Mucosa of descending colon (tissue), 3 donors: ENCODE measurements around the gene CHMP5. TPM values are rescaled to one million over a fixed set of nuclear protein-coding genes. Genes with fewer than 3 reads are reported as not detected.

ENCODE experiments used
- ATAC-seq: fragments of 200-7000 bp; cut with Tn5 transposase; one replicate; pipeline ENCODE4 v1.9.1; 2020; ENCODE audit warnings: mild to moderate bottlenecking, moderate library complexity
- DNase-seq, 3 donors: peaks; one replicate each; pipeline ENCODE4 v3.0.0-alpha.2; 2020
- H3K36me3 ChIP-seq: fragments of 200-600 bp; one replicate; pipeline ENCODE4 v1.8.0; 2021; ENCODE audit warnings: low read depth, mild to moderate bottlenecking
- H3K4me1 ChIP-seq: fragments of 200-600 bp; one replicate; pipeline ENCODE4 v1.8.0; 2021; ENCODE audit warnings: low read depth, mild to moderate bottlenecking
- H3K4me3 ChIP-seq: fragments of 200-600 bp; one replicate; pipeline ENCODE4 v1.8.0; 2021; ENCODE audit warnings: mild to moderate bottlenecking
- H3K9me3 ChIP-seq: fragments of 200-600 bp; one replicate; pipeline ENCODE4 v1.8.0; 2021; ENCODE audit warnings: mild to moderate bottlenecking
- intact Hi-C, 2 donors: fragments of 100-400 bp; cut with DNase I in 1 of 2; cut with micrococcal nuclease in 1 of 2; formaldehyde crosslinking; loops; one replicate each; pipeline versions ENCODE4 v1.11.0 to v1.11.1; 2022; cut with DNase I, micrococcal nuclease
- total RNA-seq, 3 donors: library from RNA; stranded (reverse); fragmentation: NEBNext Ultra II Directional in 2 of 3; extraction: Animal tissue kit (Norgen Biotek cat#: 25700) in 2 of 3; gene quantifications; one replicate each; pipeline versions ENCODE4 v1.2.1 to v1.2.4, GENCODE V29; 2021 to 2023
- TF ChIP-seq, protein P1 (sequence below): fragments of 200-600 bp; IDR thresholded peaks from one replicate; pipeline ENCODE4 v1.8.0; 2022; ENCODE audit warnings: antibody characterized with exemption, mild to moderate bottlenecking
- donor health status: DM: no; HTN: no; CAD: no; lungs with moderate emphysema.
- donor health status: DM: no; HTN: no; CAD: no.
- donor health status: DM: no; HTN: yes; CAD: no.

CHMP5 gene
- total RNA-seq, 3 donors from 2014 or later = 72.2 to 98.1 (median 84.3) TPM

DNA sequence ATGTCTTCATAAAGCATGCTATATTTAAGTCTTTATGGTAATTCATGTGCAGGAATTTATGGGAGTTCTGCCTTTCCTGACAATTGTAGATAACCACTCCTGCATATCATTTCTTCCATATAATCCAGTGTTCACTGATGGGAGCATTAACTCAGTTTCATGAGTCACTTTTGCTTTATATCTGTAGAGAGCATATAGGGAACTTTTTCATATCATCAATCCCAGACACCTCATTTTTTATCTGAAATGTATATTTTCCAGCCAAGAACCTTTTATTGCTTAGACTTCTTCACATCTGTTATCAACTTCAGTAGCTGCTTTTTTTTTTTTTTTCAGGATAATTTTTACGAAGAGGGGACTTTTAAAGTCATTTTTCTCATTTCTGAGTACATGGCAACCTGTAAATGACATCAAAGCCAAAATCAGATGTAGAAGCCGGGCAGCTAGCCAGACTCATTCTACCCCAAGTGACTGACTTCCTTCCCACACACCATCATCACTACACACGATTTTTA lies 66.6 kb downstream of the CHMP5 start:
- no peaks in the 10 kb centered on the region for H3K36me3 ChIP-seq
- intact Hi-C loops = no loop called here

More for the DNA sequence above, 66.6 kb downstream of the CHMP5 start:
- peaks cover 27% of the 10 kb centered on the region for H3K4me1 ChIP-seq
- DNase-seq (no peak), ATAC-seq (no peak)
- TF ChIP-seq, protein P1, sequence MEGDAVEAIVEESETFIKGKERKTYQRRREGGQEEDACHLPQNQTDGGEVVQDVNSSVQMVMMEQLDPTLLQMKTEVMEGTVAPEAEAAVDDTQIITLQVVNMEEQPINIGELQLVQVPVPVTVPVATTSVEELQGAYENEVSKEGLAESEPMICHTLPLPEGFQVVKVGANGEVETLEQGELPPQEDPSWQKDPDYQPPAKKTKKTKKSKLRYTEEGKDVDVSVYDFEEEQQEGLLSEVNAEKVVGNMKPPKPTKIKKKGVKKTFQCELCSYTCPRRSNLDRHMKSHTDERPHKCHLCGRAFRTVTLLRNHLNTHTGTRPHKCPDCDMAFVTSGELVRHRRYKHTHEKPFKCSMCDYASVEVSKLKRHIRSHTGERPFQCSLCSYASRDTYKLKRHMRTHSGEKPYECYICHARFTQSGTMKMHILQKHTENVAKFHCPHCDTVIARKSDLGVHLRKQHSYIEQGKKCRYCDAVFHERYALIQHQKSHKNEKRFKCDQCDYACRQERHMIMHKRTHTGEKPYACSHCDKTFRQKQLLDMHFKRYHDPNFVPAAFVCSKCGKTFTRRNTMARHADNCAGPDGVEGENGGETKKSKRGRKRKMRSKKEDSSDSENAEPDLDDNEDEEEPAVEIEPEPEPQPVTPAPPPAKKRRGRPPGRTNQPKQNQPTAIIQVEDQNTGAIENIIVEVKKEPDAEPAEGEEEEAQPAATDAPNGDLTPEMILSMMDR = no peak
- no peaks in the 10 kb centered on the region for H3K9me3 ChIP-seq
- H3K4me3 ChIP-seq = no peak overlapping the region

Other genes with a start within 250 kb of the CHMP5 start
- gene DNAJA1, start 239.8 kb upstream of the CHMP5 start, total RNA-seq = 100 to 1,000 TPM in 1 of 3 donors, 10 to 100 TPM in 2; 47.3 to 122 (median 74.4) TPM
- gene SMU1, start 188.4 kb upstream of the CHMP5 start, total RNA-seq = 10 to 100 TPM; 15.5 to 23.6 (median 17.1) TPM
- 100 to 1,000 TPM in 2 of 3 donors, 10 to 100 TPM in 1; 66.0 to 203 (median 103) TPM for gene B4GALT1, start 97.7 kb upstream of the CHMP5 start, total RNA-seq
- 10 to 100 TPM; 13.2 to 85.2 (median 33.3) TPM for gene SPINK4, start 24.9 kb upstream of the CHMP5 start, total RNA-seq
- gene BAG1, start 341 bp upstream of the CHMP5 start, total RNA-seq = 100 to 1,000 TPM; 120 to 155 (median 153) TPM
- 10 to 100 TPM; 35.9 to 44.4 (median 39.5) TPM for gene NFX1, start 25.5 kb downstream of the CHMP5 start, total RNA-seq
- gene AQP7, start 137.5 kb downstream of the CHMP5 start, total RNA-seq = 10 to 100 TPM in 2 of 3 donors, 1 to 10 TPM in 1; 9.2 to 25.2 (median 17.2) TPM
- 1 to 10 TPM; 2.6 to 8.3 (median 3.9) TPM for gene AQP3, start 182.5 kb downstream of the CHMP5 start, total RNA-seq
- 10 to 100 TPM; 18.8 to 20.2 (median 18.8) TPM for gene NOL6, start 208.9 kb downstream of the CHMP5 start, total RNA-seq